HUDEP-2 (cell line): ENCODE data around the gene INHBE.

Experiments
- DNase-seq, 76 experiments: peaks; one replicate each; lab custom pipeline; 2025; ENCODE audit not compliant: unreplicated experiment in 76 of 76; lab: John Stamatoyannopoulos, UW

INHBE gene

GRCh38 chr12:57459750-57460467 lies 4.8 kb downstream of the INHBE start, which contains the start of gene GLI1:
Gene GLI1 (plus strand): TSS chr12:57459785. CDS start chr12:57463692, 3,907 bp downstream.
- DNase-seq: no peak

- no peak for DNase-seq
Measured at GRCh38 chr12:57460468-57460784, 5.3 kb downstream of the INHBE start.

- DNase-seq: no peak
Measured at GRCh38 chr12:57460841-57461275, 5.8 kb downstream of the INHBE start.

DNA sequence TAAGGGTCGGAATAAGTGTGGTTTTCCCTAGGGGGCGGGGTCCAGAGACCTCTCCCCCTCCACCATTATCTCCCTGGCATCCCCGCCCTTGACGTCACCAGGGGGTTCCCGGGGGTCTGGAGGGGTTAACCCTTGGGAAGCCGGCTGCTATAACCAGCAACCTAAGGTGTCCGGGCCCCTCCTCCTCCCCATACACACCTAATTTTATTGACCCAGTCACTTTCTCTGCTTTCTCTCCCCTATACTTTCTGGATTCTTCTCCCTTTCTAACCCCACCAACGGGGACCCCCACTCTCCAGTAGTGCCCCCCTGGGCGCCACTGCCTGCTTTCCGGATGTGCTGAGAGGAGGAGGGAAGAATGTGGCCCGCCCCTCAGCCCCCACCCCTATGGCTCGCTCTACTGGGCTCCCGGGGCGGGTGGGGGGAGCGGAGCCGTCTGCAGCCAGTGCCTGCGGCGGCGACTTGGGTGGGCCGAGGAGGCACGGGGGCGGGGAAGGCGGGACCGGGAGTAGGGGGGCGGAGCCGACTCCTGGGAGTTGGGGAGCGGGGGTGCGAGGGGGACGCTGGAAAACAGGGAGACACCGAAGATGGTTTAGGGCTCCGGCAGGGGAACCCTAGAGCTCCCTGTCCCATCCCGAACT lies 6.3 kb downstream of the INHBE start:
- DNase-seq: peak in 11 of 76 experiments; percentile 6 to 28 (median 17)

GRCh38 chr12:57461917-57462250 lies 6.8 kb downstream of the INHBE start:
- DNase-seq: no peak

DNA sequence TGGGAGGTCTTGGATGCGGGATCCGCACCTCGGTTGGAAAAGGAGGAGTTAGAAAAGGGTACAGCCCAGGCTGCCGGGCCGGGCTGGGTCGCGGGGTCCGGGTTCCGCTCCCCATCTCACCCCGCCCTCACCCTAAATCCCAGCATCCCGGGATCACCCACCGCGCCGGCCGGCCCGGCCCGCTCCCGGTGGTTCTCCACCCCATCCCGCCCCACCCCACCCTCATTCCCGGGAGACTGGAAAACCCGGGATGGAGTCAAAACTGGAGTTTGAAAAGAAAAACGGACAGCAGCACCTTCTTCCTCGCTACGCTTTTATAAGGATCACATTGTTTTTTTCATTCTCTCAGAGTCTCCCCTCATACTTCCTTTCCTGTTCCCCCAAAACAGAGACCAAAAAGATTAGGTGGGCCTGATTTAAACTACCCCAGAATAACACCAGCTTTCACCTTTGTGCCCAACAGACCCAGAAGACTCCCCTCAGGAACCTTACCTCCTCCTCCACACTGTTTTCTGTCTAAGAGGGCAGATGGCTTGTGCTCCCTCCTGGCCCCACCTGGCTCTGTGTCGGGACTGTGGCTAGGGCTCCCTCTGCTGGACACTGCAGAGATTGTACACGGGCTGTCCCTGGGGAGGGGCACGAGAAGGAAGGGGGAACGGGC lies 7.3 kb downstream of the INHBE start:
- DNase-seq: peak in 72 of 76 experiments; percentile 16 to 89 (median 72)

- DNase-seq: no peak
Measured at GRCh38 chr12:57462912-57463253, 7.8 kb downstream of the INHBE start.

DNA sequence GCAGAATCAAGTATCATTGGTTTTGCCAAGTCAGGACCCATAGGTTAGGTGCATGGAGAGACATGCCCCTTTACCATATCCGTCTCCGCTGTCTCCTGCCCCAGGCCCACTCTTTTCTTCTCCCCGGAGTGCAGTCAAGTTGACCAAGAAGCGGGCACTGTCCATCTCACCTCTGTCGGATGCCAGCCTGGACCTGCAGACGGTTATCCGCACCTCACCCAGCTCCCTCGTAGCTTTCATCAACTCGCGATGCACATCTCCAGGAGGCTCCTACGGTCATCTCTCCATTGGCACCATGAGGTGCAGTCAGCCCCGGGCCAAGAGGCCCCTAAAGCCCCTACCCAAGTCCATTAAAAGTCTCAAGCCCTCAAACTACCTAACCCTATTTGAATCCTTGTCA lies 9.5 kb downstream of the INHBE start:
- no peak for DNase-seq

DNA sequence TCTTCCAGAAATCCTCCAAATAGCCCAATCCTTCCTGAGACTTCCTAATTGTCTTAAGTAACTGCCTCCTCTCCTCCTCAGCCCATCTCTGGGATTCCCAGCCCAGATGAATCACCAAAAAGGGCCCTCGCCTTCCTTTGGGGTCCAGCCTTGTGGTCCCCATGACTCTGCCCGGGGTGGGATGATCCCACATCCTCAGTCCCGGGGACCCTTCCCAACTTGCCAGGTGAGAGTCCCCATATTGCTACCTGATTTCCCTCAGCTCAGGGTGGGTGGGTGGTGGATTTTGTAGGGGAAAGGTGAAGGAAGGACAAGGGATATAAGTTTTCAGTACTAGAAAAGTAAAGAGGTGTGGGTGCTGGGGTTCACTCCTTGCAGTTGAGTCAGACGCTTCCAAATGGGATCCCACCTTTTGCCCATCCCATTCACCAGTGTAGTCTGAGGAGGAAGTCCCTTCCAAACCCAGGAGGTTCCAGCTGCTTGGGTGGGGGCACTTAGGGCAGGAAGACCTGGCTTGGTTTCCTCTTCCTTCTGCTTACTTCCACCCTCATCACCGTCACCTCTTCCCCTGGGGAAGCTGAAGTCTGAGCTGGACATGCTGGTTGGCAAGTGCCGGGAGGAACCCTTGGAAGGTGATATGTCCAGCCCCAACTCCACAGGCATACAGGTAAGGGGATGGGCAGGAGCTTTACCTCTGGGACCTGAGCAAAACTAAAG lies 10.1 kb downstream of the INHBE start:
- no peak for DNase-seq

GRCh38 chr12:57465747-57466505 lies 10.8 kb downstream of the INHBE start:
- DNase-seq: no peak

GRCh38 chr12:57467212-57467874 lies 12.2 kb downstream of the INHBE start:
- no peak for DNase-seq

- DNase-seq: no peak
Measured at GRCh38 chr12:57467915-57468314, 12.8 kb downstream of the INHBE start.

GRCh38 chr12:57469296-57470164 lies 14.4 kb downstream of the INHBE start:
- DNase-seq: peak in 8 of 76 experiments; percentile 9 to 27 (median 14)

DNA sequence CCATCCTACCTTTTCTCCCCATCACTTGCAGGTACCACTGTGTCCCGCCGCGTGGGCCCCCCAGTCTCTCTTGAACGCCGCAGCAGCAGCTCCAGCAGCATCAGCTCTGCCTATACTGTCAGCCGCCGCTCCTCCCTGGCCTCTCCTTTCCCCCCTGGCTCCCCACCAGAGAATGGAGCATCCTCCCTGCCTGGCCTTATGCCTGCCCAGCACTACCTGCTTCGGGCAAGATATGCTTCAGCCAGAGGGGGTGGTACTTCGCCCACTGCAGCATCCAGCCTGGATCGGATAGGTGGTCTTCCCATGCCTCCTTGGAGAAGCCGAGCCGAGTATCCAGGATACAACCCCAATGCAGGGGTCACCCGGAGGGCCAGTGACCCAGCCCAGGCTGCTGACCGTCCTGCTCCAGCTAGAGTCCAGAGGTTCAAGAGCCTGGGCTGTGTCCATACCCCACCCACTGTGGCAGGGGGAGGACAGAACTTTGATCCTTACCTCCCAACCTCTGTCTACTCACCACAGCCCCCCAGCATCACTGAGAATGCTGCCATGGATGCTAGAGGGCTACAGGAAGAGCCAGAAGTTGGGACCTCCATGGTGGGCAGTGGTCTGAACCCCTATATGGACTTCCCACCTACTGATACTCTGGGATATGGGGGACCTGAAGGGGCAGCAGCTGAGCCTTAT lies 15.3 kb downstream of the INHBE start:
- DNase-seq: no peak

GRCh38 chr12:57470970-57471656 lies 16.0 kb downstream of the INHBE start:
- no peak for DNase-seq

DNA sequence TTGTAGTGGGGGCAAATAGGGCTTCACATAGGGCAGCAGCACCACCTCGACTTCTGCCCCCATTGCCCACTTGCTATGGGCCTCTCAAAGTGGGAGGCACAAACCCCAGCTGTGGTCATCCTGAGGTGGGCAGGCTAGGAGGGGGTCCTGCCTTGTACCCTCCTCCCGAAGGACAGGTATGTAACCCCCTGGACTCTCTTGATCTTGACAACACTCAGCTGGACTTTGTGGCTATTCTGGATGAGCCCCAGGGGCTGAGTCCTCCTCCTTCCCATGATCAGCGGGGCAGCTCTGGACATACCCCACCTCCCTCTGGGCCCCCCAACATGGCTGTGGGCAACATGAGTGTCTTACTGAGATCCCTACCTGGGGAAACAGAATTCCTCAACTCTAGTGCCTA lies 16.6 kb downstream of the INHBE start:
- no peak for DNase-seq

DNA sequence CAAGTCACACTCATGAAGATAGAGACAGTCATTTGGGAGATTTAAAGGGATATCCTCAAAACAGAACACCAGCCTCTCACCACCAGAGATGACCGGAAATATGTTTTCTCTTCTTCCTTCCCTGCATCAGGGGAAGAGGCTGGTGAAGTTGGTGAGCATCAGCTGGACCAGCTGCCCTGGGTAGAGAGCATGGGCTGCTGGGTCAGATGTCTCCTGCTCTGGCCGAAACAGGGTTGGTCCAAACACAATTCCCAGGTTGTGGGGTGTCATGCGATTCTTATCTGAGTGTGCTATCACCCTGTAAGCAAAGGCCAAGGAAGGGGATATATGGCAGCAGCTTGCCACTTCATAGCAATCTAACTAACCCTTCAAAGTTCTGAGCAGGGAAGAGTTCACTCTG lies 17.3 kb downstream of the INHBE start:
- DNase-seq: no peak

- no peak for DNase-seq
Measured at GRCh38 chr12:57473392-57473791, 18.3 kb downstream of the INHBE start.
